DOHH2 (cell line): ENCODE results near the gene PRR15.

ENCODE experiments used
- CTCF ChIP-seq: fragments of 200-600 bp; sonication (generic); IDR thresholded peaks from one replicate; pipeline ENCODE4 v1.5.1; 2014; ENCODE audit warnings: antibody characterized with exemption, mild to moderate bottlenecking, low read depth, low read length; ENCODE audit not compliant: poor library complexity, severe bottlenecking
- EZH2phosphoT487 ChIP-seq: fragments of 200-600 bp; sonication (generic); IDR thresholded peaks from 2 replicates; pipeline ENCODE4 v1.6.1; 2017; ENCODE audit warnings: borderline replicate concordance, mild to moderate bottlenecking, antibody characterized with exemption, low read length, moderate library complexity, mixed read lengths

- no peak for TF ChIP-seq CTCF
- TF ChIP-seq EZH2phosphoT487 = no peak
These were observed 34.5 kb downstream of the PRR15 start for GRCh38 chr7:29598137-29598536.
